CD8-positive, alpha-beta memory T cell (primary cell): ENCODE measurements around the gene LRRC3C. TPM values are rescaled to one million over a fixed set of nuclear protein-coding genes. Genes with fewer than 3 reads are reported as not detected.
A peak's percentile ranks its signal among the peaks of the same experiment; 100 is the strongest.

Experiments
- CTCF ChIA-PET: fragments of 350-600 bp; sonication (Branson Sonifier 250); formaldehyde crosslinking; loops from one replicate; lab custom pipeline; 2021; ENCODE audit warnings: antibody characterized with exemption; lab: Charles Lee
- POLR2A ChIA-PET: fragments of 350-600 bp; sonication (Branson Sonifier 250); formaldehyde crosslinking; loops from one replicate; lab custom pipeline; 2021; ENCODE audit warnings: antibody characterized with exemption; lab: Charles Lee
- DNase-seq, 5 donors: peaks; one replicate each; pipeline versions ENCODE4 v3.0.0 to v3.0.0-alpha.2; 2020 to 2022; ENCODE audit warnings: mixed read lengths in 1 of 5
- H3K27ac ChIP-seq: one replicate; pipeline ENCODE4 v1.7.0; 2013; ENCODE audit warnings: low read depth, mild to moderate bottlenecking, low read length, moderate library complexity
- H3K27me3 ChIP-seq: 2 replicates; pipeline ENCODE4 v1.7.0; 2013; ENCODE audit warnings: low read length, mild to moderate bottlenecking; ENCODE audit not compliant: insufficient read depth, poor library complexity, severe bottlenecking
- H3K36me3 ChIP-seq: 2 replicates; pipeline ENCODE4 v1.7.0; 2013; ENCODE audit warnings: mild to moderate bottlenecking, low read length, moderate library complexity; ENCODE audit not compliant: insufficient read depth
- H3K4me1 ChIP-seq: 2 replicates; pipeline ENCODE4 v1.7.0; 2013; ENCODE audit warnings: mild to moderate bottlenecking, low read length, moderate library complexity; ENCODE audit not compliant: insufficient read depth
- H3K4me3 ChIP-seq: 2 replicates; pipeline ENCODE4 v1.7.0; 2013; ENCODE audit warnings: mild to moderate bottlenecking, low read length
- H3K9me3 ChIP-seq: 2 replicates; pipeline ENCODE4 v1.7.0; 2013; ENCODE audit warnings: mild to moderate bottlenecking, low read length
- H3K27ac Mint-ChIP-seq, 8 donors: one replicate each; pipeline ENCODE4 v1.8.0; 2020 to 2021; ENCODE audit warnings: mixed read lengths in 8 of 8, mild to moderate bottlenecking in 6 of 8, inconsistent platforms in 3 of 8, moderate library complexity in 3 of 8
- H3K27me3 Mint-ChIP-seq, 2 donors: one replicate each; pipeline ENCODE4 v1.8.0; 2020 to 2021; ENCODE audit warnings: mixed read lengths in 2 of 2, mild to moderate bottlenecking in 1 of 2, moderate library complexity in 1 of 2
- H3K36me3 Mint-ChIP-seq, 3 donors: one replicate each; pipeline ENCODE4 v1.8.0; 2020 to 2021; ENCODE audit warnings: mixed read lengths in 3 of 3, inconsistent platforms in 1 of 3, mild to moderate bottlenecking in 1 of 3
- H3K4me1 Mint-ChIP-seq, 3 donors: one replicate each; pipeline ENCODE4 v1.8.0; 2020 to 2021; ENCODE audit warnings: mixed read lengths in 3 of 3, inconsistent platforms in 1 of 3, mild to moderate bottlenecking in 1 of 3
- H3K4me3 Mint-ChIP-seq, 7 donors: one replicate each; pipeline ENCODE4 v1.8.0; 2020 to 2021; ENCODE audit warnings: mixed read lengths in 7 of 7, mild to moderate bottlenecking in 6 of 7, moderate library complexity in 4 of 7, inconsistent platforms in 2 of 7
- H3K9me3 Mint-ChIP-seq, 5 donors: one replicate each; pipeline ENCODE4 v1.8.0; 2020 to 2022; ENCODE audit warnings: mixed read lengths in 5 of 5, mild to moderate bottlenecking in 3 of 5, moderate library complexity in 2 of 5, inconsistent platforms in 1 of 5
- polyA plus RNA-seq: library from polyadenylated mRNA; unstranded; fragments of 300-500 nt; fragmentation: Illumina TruSeq; gene quantifications from one replicate; pipeline ENCODE4 v1.2.3, GENCODE V29; 2021
- total RNA-seq, 2 experiments: library from RNA; stranded (reverse); gene quantifications; one replicate each; pipeline ENCODE4 v1.2.3, GENCODE V29; 2021

LRRC3C gene
- total and polyA plus RNA-seq, 3 experiments from 2014 or later: not detected

DNA sequence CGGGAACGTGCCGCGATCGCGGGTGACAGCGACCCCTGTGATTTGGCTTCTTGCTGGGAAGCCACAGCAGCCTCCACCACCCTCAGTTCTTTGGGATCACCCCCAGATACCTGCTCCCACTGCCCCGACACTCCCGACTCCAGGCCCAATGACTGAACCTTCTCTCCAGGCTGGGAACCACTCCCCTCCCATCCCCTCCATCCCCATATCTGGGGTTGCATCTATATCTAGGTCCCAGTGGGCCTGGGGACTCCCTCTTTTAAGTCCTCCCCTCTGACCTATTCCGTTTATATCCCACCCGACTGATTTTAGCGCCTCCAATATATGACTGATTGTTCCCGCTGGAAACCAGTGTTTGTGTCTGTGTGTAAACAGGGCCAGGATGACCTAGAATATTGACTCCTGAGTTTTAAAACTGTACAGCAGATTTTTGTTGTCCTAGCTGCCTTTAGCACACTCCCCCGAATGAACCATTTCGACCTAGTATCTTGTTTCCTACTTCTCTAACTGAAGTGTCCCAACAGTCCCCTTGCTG lies 53.7 kb downstream of the LRRC3C start:
- H3K4me3 ChIP-seq: peak overlapping the region; percentile 64
- H3K9me3 Mint-ChIP-seq: no peaks in the 10 kb centered on the region
- DNase-seq: no peak
- CTCF ChIA-PET: interaction anchor here (0.6 to 3.2 kb wide), 31 partner anchors 9 to 362 kb away, joined by 3 to 54 read pairs (median 3); partner anchors contain the start of genes LRRC3C, MIEN1, NR1D1 and ORMDL3
- POLR2A ChIA-PET: interaction anchor here (0.6 to 1.9 kb wide), 13 partner anchors 22 to 1467 kb away, joined by 3 to 17 read pairs (median 4); partner anchors contain the start of genes CDK12, LRRC3C and ORMDL3
- H3K27me3 ChIP-seq: no peaks in the 10 kb centered on the region
- H3K36me3 Mint-ChIP-seq: peaks cover 5 to 43% (median 8%) of the 10 kb centered on the region in 3 donors
- peaks cover 21% of the 10 kb centered on the region for H3K36me3 ChIP-seq
- H3K27me3 Mint-ChIP-seq: peaks cover 4 to 8% of the 10 kb centered on the region in 2 donors
- no peaks in the 10 kb centered on the region for H3K9me3 ChIP-seq
- peak overlapping the region; percentile 90 to 98 (median 95) for H3K27ac Mint-ChIP-seq
- H3K4me1 ChIP-seq: peaks cover 28% of the 10 kb centered on the region
- peak overlapping the region; percentile 89 to 96 (median 95) for H3K4me3 Mint-ChIP-seq
- peaks cover 36 to 53% (median 52%) of the 10 kb centered on the region in 3 donors for H3K4me1 Mint-ChIP-seq
- H3K27ac ChIP-seq: peak overlapping the region; percentile 85

GRCh38 chr17:39981766-39982375 lies 54.3 kb downstream of the LRRC3C start:
- H3K36me3 ChIP-seq: peaks cover 27% of the 10 kb centered on the region
- no peaks in the 10 kb centered on the region for H3K9me3 Mint-ChIP-seq
- H3K27me3 ChIP-seq: no peaks in the 10 kb centered on the region
- H3K4me3 ChIP-seq: peak overlapping the region; percentile 64
- H3K4me3 Mint-ChIP-seq: peak overlapping the region; percentile 89 to 96 (median 95)
- H3K27ac ChIP-seq: peak overlapping the region; percentile 85
- H3K27ac Mint-ChIP-seq: peak overlapping the region; percentile 90 to 98 (median 95)
- peaks cover 36 to 56% (median 55%) of the 10 kb centered on the region in 3 donors for H3K4me1 Mint-ChIP-seq
- DNase-seq: no peak
- POLR2A ChIA-PET: interaction anchor here (0.6 kb wide), 1 partner anchor 93 kb away, joined by 4 read pairs; no protein-coding TSS in a partner anchor
- CTCF ChIA-PET: interaction anchor here (1.7 kb wide), 1 partner anchor 45 kb away, joined by 4 read pairs; no protein-coding TSS in a partner anchor
- H3K4me1 ChIP-seq: peaks cover 28% of the 10 kb centered on the region
- H3K36me3 Mint-ChIP-seq: peaks cover 5 to 49% (median 12%) of the 10 kb centered on the region in 3 donors
- H3K9me3 ChIP-seq: no peaks in the 10 kb centered on the region
- peaks cover 4 to 5% of the 10 kb centered on the region in 2 donors for H3K27me3 Mint-ChIP-seq

- no peak overlapping the region for H3K27ac ChIP-seq
- Mint-ChIP-seq H3K4me3 (no peak overlapping the region), H3K4me1 (peaks cover 10 to 22% (median 20%) of the 10 kb centered on the region in 3 donors), H3K9me3 (no peaks in the 10 kb centered on the region), H3K27ac (no peak overlapping the region), H3K36me3 (peaks cover 20 to 96% (median 44%) of the 10 kb centered on the region in 3 donors), H3K27me3 (no peaks in the 10 kb centered on the region)
- H3K9me3 ChIP-seq: no peaks in the 10 kb centered on the region
- no peak for DNase-seq
- ChIA-PET CTCF (interaction anchor here (1.6 kb wide), 1 partner anchor 25 kb away, joined by 5 read pairs; no protein-coding TSS in a partner anchor), POLR2A (no interaction called here)
- no peaks in the 10 kb centered on the region for H3K27me3 ChIP-seq
- H3K4me1 ChIP-seq: no peaks in the 10 kb centered on the region
- H3K4me3 ChIP-seq: no peak overlapping the region
- H3K36me3 ChIP-seq: peaks cover 91% of the 10 kb centered on the region
These were observed 60.8 kb downstream of the LRRC3C start for GRCh38 chr17:39988206-39988810.

DNA sequence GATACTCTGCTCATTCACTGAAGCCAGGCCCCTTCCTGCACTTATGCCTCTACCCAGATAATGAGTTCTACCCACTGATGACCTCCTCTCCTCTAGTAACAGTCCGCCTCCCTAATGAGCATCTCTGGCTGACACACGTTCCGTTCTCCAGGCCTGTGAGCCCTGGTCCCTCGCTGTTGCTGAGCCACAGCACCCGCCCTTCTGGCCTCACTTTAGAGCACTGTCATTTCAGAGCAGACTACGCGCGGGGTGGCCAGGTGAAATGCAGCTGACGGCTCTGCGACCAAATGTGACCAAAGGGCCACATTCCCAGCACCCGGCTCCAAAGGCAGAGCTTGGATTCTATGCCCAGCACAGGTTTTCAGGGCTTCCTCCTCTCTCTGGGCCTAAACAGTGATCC lies 66.9 kb downstream of the LRRC3C start:
- H3K9me3 ChIP-seq: no peaks in the 10 kb centered on the region
- POLR2A ChIA-PET: no interaction called here

More for the DNA sequence above, 66.9 kb downstream of the LRRC3C start:
- Mint-ChIP-seq H3K27me3 (no peaks in the 10 kb centered on the region), H3K9me3 (no peaks in the 10 kb centered on the region), H3K27ac (no peak overlapping the region), H3K36me3 (peaks cover 10 to 89% (median 35%) of the 10 kb centered on the region in 3 donors), H3K4me3 (no peak overlapping the region), H3K4me1 (peaks cover 0 to 2% (median 0%) of the 10 kb centered on the region in 3 donors)
- Histone ChIP-seq H3K4me1 (no peaks in the 10 kb centered on the region), H3K4me3 (no peak overlapping the region), H3K27ac (no peak overlapping the region), H3K36me3 (peaks cover 74% of the 10 kb centered on the region), H3K27me3 (no peaks in the 10 kb centered on the region)
- no peak for DNase-seq
- CTCF ChIA-PET: no interaction called here

Other genes starting within 250 kb of the LRRC3C start
- 10 to 100 TPM; 11.8 to 12.1 TPM for gene PGAP3, start 239.7 kb upstream of the LRRC3C start, total RNA-seq
- gene PGAP3, start 239.7 kb upstream of the LRRC3C start, polyA plus RNA-seq: 22.4 TPM
- 1 to 10 TPM; 3.6 to 3.9 TPM for gene ERBB2, start 227.7 kb upstream of the LRRC3C start, total RNA-seq
- gene ERBB2, start 227.7 kb upstream of the LRRC3C start, polyA plus RNA-seq: 2.4 TPM
- 10 to 100 TPM; 42.3 to 46.2 TPM for gene MIEN1, start 197.2 kb upstream of the LRRC3C start, total RNA-seq
- gene MIEN1, start 197.2 kb upstream of the LRRC3C start, polyA plus RNA-seq: 114 TPM
- gene GRB7, start 189.8 kb upstream of the LRRC3C start, total RNA-seq: not detected
- not detected for gene GRB7, start 189.8 kb upstream of the LRRC3C start, polyA plus RNA-seq
- gene IKZF3, start 63.4 kb upstream of the LRRC3C start, total RNA-seq: 100 to 1,000 TPM; 119 to 126 TPM
- 138 TPM for gene IKZF3, start 63.4 kb upstream of the LRRC3C start, polyA plus RNA-seq
- gene ZPBP2, start 59.5 kb upstream of the LRRC3C start, total RNA-seq: under 1 TPM; 0.58 to 0.74 TPM
- 0.09 TPM for gene ZPBP2, start 59.5 kb upstream of the LRRC3C start, polyA plus RNA-seq
- 10 to 100 TPM; 14.0 to 14.8 TPM for gene GSDMB, start 9.1 kb upstream of the LRRC3C start, total RNA-seq
- gene GSDMB, start 9.1 kb upstream of the LRRC3C start, polyA plus RNA-seq: 1.3 TPM
- gene ORMDL3, start 131 bp upstream of the LRRC3C start, total RNA-seq: 10 to 100 TPM; 73.6 to 76.4 TPM
- gene ORMDL3, start 131 bp upstream of the LRRC3C start, polyA plus RNA-seq: 217 TPM
- gene GSDMA, start 35.3 kb downstream of the LRRC3C start, total RNA-seq: not detected
- 0.14 TPM for gene GSDMA, start 35.3 kb downstream of the LRRC3C start, polyA plus RNA-seq
- 100 to 1,000 TPM; 185 to 186 TPM for gene PSMD3, start 53.1 kb downstream of the LRRC3C start, total RNA-seq
- gene PSMD3, start 53.1 kb downstream of the LRRC3C start, polyA plus RNA-seq: 51.1 TPM
- gene CSF3, start 87.7 kb downstream of the LRRC3C start, total RNA-seq: not detected
- not detected for gene CSF3, start 87.7 kb downstream of the LRRC3C start, polyA plus RNA-seq
- 100 to 1,000 TPM; 118 to 121 TPM for gene MED24, start 126.7 kb downstream of the LRRC3C start, total RNA-seq
- 51.2 TPM for gene MED24, start 126.7 kb downstream of the LRRC3C start, polyA plus RNA-seq
- 10 to 100 TPM; 12.6 to 13.2 TPM for gene THRA, start 135.2 kb downstream of the LRRC3C start, total RNA-seq
- gene THRA, start 135.2 kb downstream of the LRRC3C start, polyA plus RNA-seq: 17.0 TPM
- 10 to 100 TPM; 10.0 to 10.2 TPM for gene NR1D1, start 172.9 kb downstream of the LRRC3C start, total RNA-seq
- gene NR1D1, start 172.9 kb downstream of the LRRC3C start, polyA plus RNA-seq: 10.4 TPM
- gene MSL1, start 194.2 kb downstream of the LRRC3C start, total RNA-seq: 10 to 100 TPM; 88.6 to 91.5 TPM
- 13.5 TPM for gene MSL1, start 194.2 kb downstream of the LRRC3C start, polyA plus RNA-seq
- gene CASC3, start 212.8 kb downstream of the LRRC3C start, total RNA-seq: 100 to 1,000 TPM; 100 to 101 TPM
- gene CASC3, start 212.8 kb downstream of the LRRC3C start, polyA plus RNA-seq: 47.4 TPM
- 1 to 10 TPM; 5.7 to 6.3 TPM for gene RAPGEFL1, start 249.7 kb downstream of the LRRC3C start, total RNA-seq
- 0.32 TPM for gene RAPGEFL1, start 249.7 kb downstream of the LRRC3C start, polyA plus RNA-seq